ENCODE measurements around the gene SF3B4. TPM values are rescaled to one million over a fixed set of nuclear protein-coding genes. Genes with fewer than 3 reads are reported as not detected.
"Not testable (repeated sequence)": the region's sequence is repeated elsewhere in the genome, so short reads cannot be mapped to it uniquely, and the experiment has no call there.

Gene SF3B4
- total RNA-seq, 1 experiment from 2014 or later, result 30.6 TPM

- no peak for DNase-seq (ENCODE audit: low read depth)
- in situ Hi-C loops (cut with HindIII; ENCODE audit: low pct_unique_long_range_greater_than_20kb, low sequenced_read_pairs), result no loop called here
Measured at GRCh38 chr1:149906570-149907075, 21.0 kb downstream of the SF3B4 start.

- in situ Hi-C loops (cut with HindIII; ENCODE audit: low pct_unique_long_range_greater_than_20kb, low sequenced_read_pairs), result no loop called here
- DNase-seq (ENCODE audit: low read depth), result no peak
Measured at GRCh38 chr1:149903836-149904491, 23.6 kb downstream of the SF3B4 start.

GRCh38 chr1:149899460-149900284 lies 27.9 kb downstream of the SF3B4 start, which contains the start of gene BOLA1:
Gene BOLA1, plus strand, starts transcription at chr1:149899568. Its CDS starts 492 bp downstream, at chr1:149900060.
- DNase-seq (ENCODE audit: low read depth), result peak; percentile 86
- in situ Hi-C loops (cut with HindIII; ENCODE audit: low pct_unique_long_range_greater_than_20kb, low sequenced_read_pairs), result no loop called here

GRCh38 chr1:149896575-149896974 lies 31.0 kb downstream of the SF3B4 start:
- in situ Hi-C loops (cut with HindIII; ENCODE audit: low pct_unique_long_range_greater_than_20kb, low sequenced_read_pairs), result no loop called here

GRCh38 chr1:149888999-149889289 lies 38.7 kb downstream of the SF3B4 start:
- in situ Hi-C loops (cut with HindIII; ENCODE audit: low pct_unique_long_range_greater_than_20kb, low sequenced_read_pairs), result no loop called here
- DNase-seq (ENCODE audit: low read depth), result no peak

More at GRCh38 chr1:149896575-149896974, 31.0 kb downstream of the SF3B4 start:
- DNase-seq (ENCODE audit: low read depth), result no peak

GRCh38 chr1:149888247-149888998 lies 39.2 kb downstream of the SF3B4 start:
- DNase-seq (ENCODE audit: low read depth), result no peak
- in situ Hi-C loops (cut with HindIII; ENCODE audit: low pct_unique_long_range_greater_than_20kb, low sequenced_read_pairs), result no loop called here

GRCh38 chr1:149887456-149888246 lies 40.0 kb downstream of the SF3B4 start:
- in situ Hi-C loops (cut with HindIII; ENCODE audit: low pct_unique_long_range_greater_than_20kb, low sequenced_read_pairs), result no loop called here
- peak; percentile 97 for DNase-seq (ENCODE audit: low read depth)

- DNase-seq (ENCODE audit: low read depth); in situ Hi-C loops (cut with HindIII; ENCODE audit: low pct_unique_long_range_greater_than_20kb, low sequenced_read_pairs): not testable (repeated sequence)
Measured at GRCh38 chr1:149887196-149887455, 40.5 kb downstream of the SF3B4 start.

GRCh38 chr1:149886396-149887195 lies 41.0 kb downstream of the SF3B4 start:
- in situ Hi-C loops (cut with HindIII; ENCODE audit: low pct_unique_long_range_greater_than_20kb, low sequenced_read_pairs), result no loop called here
- peak; percentile 98 for DNase-seq (ENCODE audit: low read depth)

- in situ Hi-C loops (cut with HindIII; ENCODE audit: low pct_unique_long_range_greater_than_20kb, low sequenced_read_pairs); DNase-seq (ENCODE audit: low read depth): not testable (repeated sequence)
Measured at GRCh38 chr1:149886121-149886395, 41.5 kb downstream of the SF3B4 start.

GRCh38 chr1:149885339-149886120 lies 42.1 kb downstream of the SF3B4 start:
- in situ Hi-C loops (cut with HindIII; ENCODE audit: low pct_unique_long_range_greater_than_20kb, low sequenced_read_pairs), result no loop called here
- peak; percentile 89 for DNase-seq (ENCODE audit: low read depth)

- in situ Hi-C loops (cut with HindIII; ENCODE audit: low pct_unique_long_range_greater_than_20kb, low sequenced_read_pairs), result no loop called here
- peak; percentile 66 for DNase-seq (ENCODE audit: low read depth)
Measured at GRCh38 chr1:149884433-149885338, 42.9 kb downstream of the SF3B4 start.

- in situ Hi-C loops (cut with HindIII; ENCODE audit: low pct_unique_long_range_greater_than_20kb, low sequenced_read_pairs), result no loop called here
- no peak for DNase-seq (ENCODE audit: low read depth)
Measured at GRCh38 chr1:149883598-149884247, 43.9 kb downstream of the SF3B4 start.

- in situ Hi-C loops (cut with HindIII; ENCODE audit: low pct_unique_long_range_greater_than_20kb, low sequenced_read_pairs), result no loop called here
- DNase-seq (ENCODE audit: low read depth), result no peak
Measured at GRCh38 chr1:149881876-149882275, 45.7 kb downstream of the SF3B4 start.

- in situ Hi-C loops (cut with HindIII; ENCODE audit: low pct_unique_long_range_greater_than_20kb, low sequenced_read_pairs), result no loop called here
- DNase-seq (ENCODE audit: low read depth), result no peak
Measured at GRCh38 chr1:149879556-149879955, 48.0 kb downstream of the SF3B4 start.
